HEK293T (cell line): Measurements from ENCODE around the gene LTBP1.

Experiments used
- CTCF ChIA-PET: fragments of 350-600 bp; formaldehyde crosslinking; extraction: SDS; loops from one replicate; lab custom pipeline; 2021; ENCODE audit warnings: antibody characterized with exemption, inconsistent platforms; lab: Yijun Ruan, JAX
- POLR2A ChIA-PET: fragments of 350-600 bp; formaldehyde crosslinking; extraction: SDS; loops from one replicate; lab custom pipeline; 2020; ENCODE audit warnings: antibody characterized with exemption, inconsistent platforms; lab: Yijun Ruan, JAX
- DNase-seq: peaks from one replicate; pipeline ENCODE4 v3.0.0; 2012; ENCODE audit warnings: mixed read lengths; ENCODE audit errors: extremely low spot score
- ARNT ChIP-seq: fragments of 450-650 bp; IDR thresholded peaks from 2 replicates; pipeline ENCODE4 v1.6.1; 2017; ENCODE audit warnings: mild to moderate bottlenecking
- BHLHE40 ChIP-seq: fragments of 450-650 bp; IDR thresholded peaks from 2 replicates; pipeline ENCODE4 v1.6.1; 2016; ENCODE audit warnings: mild to moderate bottlenecking, moderate library complexity, borderline replicate concordance
- CTBP1 ChIP-seq: fragments of 450-650 bp; IDR thresholded peaks from 2 replicates; pipeline ENCODE4 v1.6.1; 2016; ENCODE audit warnings: borderline replicate concordance
- ELF4 ChIP-seq: fragments of 450-650 bp; IDR thresholded peaks from 2 replicates; pipeline ENCODE4 v1.6.1; 2017; ENCODE audit warnings: antibody characterized with exemption
- FOXK2 ChIP-seq: fragments of 450-650 bp; IDR thresholded peaks from 2 replicates; pipeline ENCODE4 v1.6.1; 2016; ENCODE audit warnings: mild to moderate bottlenecking
- FOXM1 ChIP-seq: fragments of 450-650 bp; IDR thresholded peaks from 2 replicates; pipeline ENCODE4 v1.6.1; 2017; ENCODE audit warnings: mild to moderate bottlenecking, borderline replicate concordance
- HDGF ChIP-seq: fragments of 450-650 bp; IDR thresholded peaks from 2 replicates; pipeline ENCODE4 v1.6.1; 2017; ENCODE audit warnings: antibody characterized with exemption, borderline replicate concordance
- L3MBTL2 ChIP-seq: fragments of 450-650 bp; conservative IDR thresholded peaks from 2 replicates; pipeline ENCODE4 v1.6.1; 2016; ENCODE audit warnings: mild to moderate bottlenecking
- LEF1 ChIP-seq: fragments of 450-650 bp; IDR thresholded peaks from 2 replicates; pipeline ENCODE4 v1.6.1; 2017; ENCODE audit warnings: mild to moderate bottlenecking, borderline replicate concordance
- NFRKB ChIP-seq: fragments of 450-650 bp; IDR thresholded peaks from 2 replicates; pipeline ENCODE4 v1.6.1; 2016; ENCODE audit warnings: mild to moderate bottlenecking, moderate library complexity
- SP1 ChIP-seq: fragments of 450-650 bp; IDR thresholded peaks from 2 replicates; pipeline ENCODE4 v1.6.1; 2017
- SUZ12 ChIP-seq: fragments of 450-650 bp; IDR thresholded peaks from 2 replicates; pipeline ENCODE4 v1.6.1; 2016; ENCODE audit warnings: mild to moderate bottlenecking
- TARDBP ChIP-seq: fragments of 450-650 bp; IDR thresholded peaks from 2 replicates; pipeline ENCODE4 v1.6.1; 2016
- ZNF384 ChIP-seq: fragments of 450-650 bp; IDR thresholded peaks from 2 replicates; pipeline ENCODE4 v1.6.1; 2016
- TF ChIP-seq, protein P1 (sequence below): fragments of 450-650 bp; IDR thresholded peaks from 2 replicates; pipeline ENCODE4 v1.6.1; 2016

Gene LTBP1

DNA sequence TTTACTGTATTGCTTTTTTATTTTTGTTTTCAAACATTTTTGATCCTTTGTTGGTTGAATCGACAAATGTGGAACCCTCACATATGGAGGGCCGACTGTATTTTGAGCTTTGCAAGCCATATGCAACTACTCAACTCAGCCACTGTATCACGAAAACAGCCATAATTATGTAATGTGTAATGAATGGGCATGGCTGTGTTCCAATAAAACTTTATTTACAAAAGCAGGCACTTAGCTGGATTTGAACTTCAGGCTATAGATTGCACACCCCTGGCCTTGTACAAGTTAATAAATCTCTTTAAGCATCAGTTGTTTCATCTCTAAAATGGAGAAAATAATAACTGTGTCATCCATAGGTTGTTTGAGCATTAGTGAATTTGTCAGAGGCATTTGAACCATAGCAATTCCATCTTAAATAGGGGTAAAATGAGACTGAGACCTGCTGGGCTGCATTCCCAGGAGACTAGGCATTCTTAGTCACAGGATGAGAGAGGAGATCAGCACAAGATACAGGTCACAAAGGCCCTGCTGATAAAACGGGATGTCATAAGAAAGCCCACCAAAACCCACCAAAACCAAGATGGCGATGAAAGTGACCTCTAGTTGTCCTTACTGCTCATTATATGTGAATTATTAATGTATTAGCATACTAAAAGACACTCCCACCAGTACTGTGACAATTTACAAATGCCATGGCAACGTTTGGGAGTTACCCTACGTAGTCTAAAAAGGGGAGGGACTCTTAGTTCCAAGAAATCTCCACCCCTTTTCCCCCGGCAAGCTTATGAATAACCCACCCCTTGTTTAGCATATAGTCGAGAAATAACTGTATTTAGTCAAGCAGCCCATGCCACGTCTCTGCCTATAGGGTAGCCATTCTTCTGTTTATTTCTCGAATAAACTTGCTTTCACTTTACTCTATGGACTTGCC is 13.7 kb upstream of the LTBP1 start:
- ChIA-PET CTCF (no interaction called here), POLR2A (interaction anchor here (0.8 kb wide), 1 partner anchor 14 kb away, joined by 3 read pairs; no protein-coding TSS in a partner anchor)
- DNase-seq: no peak
- no peak for TF ChIP-seq SP1
- TF ChIP-seq FOXM1: no peak
- no peak for TF ChIP-seq L3MBTL2
- no peak for TF ChIP-seq FOXK2
- no peak for TF ChIP-seq SUZ12
- TF ChIP-seq, protein P1, sequence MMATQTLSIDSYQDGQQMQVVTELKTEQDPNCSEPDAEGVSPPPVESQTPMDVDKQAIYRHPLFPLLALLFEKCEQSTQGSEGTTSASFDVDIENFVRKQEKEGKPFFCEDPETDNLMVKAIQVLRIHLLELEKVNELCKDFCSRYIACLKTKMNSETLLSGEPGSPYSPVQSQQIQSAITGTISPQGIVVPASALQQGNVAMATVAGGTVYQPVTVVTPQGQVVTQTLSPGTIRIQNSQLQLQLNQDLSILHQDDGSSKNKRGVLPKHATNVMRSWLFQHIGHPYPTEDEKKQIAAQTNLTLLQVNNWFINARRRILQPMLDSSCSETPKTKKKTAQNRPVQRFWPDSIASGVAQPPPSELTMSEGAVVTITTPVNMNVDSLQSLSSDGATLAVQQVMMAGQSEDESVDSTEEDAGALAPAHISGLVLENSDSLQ: no peak

- DNase-seq: no peak
- TF ChIP-seq L3MBTL2 (no peak), BHLHE40 (no peak), FOXK2 (no peak), SP1 (no peak), ARNT (no peak), ZNF384 (no peak), HDGF (no peak), TARDBP (no peak), SUZ12 (no peak), CTBP1 (no peak), LEF1 (no peak), ELF4 (no peak)
- TF ChIP-seq, protein P1: no peak
- ChIA-PET CTCF (no interaction called here), POLR2A (interaction anchor here (0.8 kb wide), 1 partner anchor 14 kb away, joined by 3 read pairs; no protein-coding TSS in a partner anchor)
These were observed 13.0 kb upstream of the LTBP1 start for GRCh38 chr2:32933756-32934095.

DNA sequence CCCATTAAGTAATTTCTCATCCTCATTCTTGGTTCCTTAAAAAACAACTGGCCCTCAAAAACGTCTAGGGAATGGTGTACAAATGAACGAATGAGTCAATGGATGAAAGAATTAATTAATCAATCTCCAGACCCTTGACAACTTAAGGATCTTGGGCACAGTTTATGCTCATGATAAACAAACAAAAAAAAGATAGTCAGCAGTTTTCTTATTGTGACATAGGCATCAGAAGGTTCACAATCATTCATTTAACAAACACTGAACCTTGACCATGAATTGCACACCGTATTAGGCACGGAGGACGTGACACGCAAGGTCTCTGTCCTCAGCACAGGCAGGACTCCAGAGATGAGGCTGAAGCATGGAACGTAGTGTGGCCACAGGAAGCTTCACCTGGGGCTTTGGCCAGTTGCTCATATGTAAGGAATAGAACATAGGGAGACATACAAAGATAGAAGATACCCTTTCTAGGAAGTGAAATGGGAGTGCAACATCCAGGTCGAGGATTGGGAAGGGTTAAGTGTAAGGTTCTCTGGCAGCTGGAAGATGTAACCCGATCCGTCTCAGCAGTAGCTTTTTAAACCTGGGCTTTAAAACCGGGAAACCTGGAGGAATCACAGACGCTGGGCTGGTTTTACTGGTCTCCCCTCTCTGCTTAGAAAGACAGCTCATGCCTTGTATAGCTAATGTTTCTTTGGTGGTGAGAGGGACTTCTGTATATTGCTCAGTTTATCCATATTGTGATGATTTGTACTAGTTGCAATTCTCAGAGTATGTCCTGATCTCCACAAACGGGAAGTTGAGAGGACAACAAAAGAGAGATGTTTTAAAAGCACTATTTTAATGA is 8.9 kb upstream of the LTBP1 start:
- peak; percentile 36 for DNase-seq
- ChIA-PET POLR2A (no interaction called here), CTCF (no interaction called here)
- no peak for TF ChIP-seq L3MBTL2

GRCh38 chr2:32938934-32939333 is 7.8 kb upstream of the LTBP1 start:
- ChIA-PET CTCF (no interaction called here), POLR2A (no interaction called here)
- DNase-seq: no peak
- no peak for TF ChIP-seq ZNF384
- peak; percentile 61 for TF ChIP-seq ELF4

- no peak for DNase-seq
- no peak for TF ChIP-seq ARNT
- TF ChIP-seq FOXK2: no peak
- TF ChIP-seq L3MBTL2: no peak
- TF ChIP-seq ZNF384: no peak
- no peak for TF ChIP-seq NFRKB
- no peak for TF ChIP-seq HDGF
- no peak for TF ChIP-seq FOXM1
- TF ChIP-seq SP1: no peak
- TF ChIP-seq, protein P1: no peak
- TF ChIP-seq CTBP1: no peak
- TF ChIP-seq ELF4: no peak
- TF ChIP-seq SUZ12: no peak
- CTCF ChIA-PET: no interaction called here
- POLR2A ChIA-PET: no interaction called here
These were observed 6.3 kb upstream of the LTBP1 start for GRCh38 chr2:32940316-32940997.

DNA sequence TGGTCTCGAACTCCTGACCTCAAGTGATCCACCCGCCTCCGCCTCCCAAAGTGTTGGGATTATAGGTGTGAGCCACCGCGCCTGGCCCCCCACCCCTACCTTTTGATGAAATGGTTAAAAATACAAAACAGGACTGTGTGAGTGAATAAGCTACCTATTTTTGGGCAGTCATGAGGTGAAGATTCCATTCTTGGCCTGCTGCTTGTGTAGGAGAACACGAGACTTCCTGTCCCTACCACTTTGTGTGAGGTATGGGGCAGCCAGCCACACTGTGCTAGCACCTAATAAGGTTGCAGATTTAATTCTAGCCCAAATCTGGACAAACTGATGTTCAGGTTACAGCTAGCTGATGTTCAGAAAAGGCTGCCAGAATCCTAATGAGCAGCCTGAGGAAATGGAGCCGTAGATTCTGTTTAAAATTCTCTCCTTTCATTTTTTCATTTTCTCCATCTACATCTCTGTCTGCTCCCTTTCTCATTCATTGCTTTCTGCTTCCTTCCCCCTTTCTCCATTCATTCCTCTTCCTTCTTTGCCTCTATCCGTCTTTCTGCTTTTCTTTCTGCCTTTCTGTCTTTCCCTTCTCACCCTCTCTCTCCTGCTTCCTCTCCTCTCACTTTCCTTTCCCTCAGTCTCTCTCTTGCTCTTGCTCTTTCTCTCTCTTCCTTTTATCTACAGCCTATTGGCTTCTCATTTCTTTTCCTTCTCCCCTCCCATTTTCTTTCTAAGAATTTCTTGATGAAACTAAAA is 4.6 kb upstream of the LTBP1 start:
- ChIA-PET CTCF (interaction anchor here (0.6 kb wide), 1 partner anchor 294 kb away, joined by 4 read pairs; no protein-coding TSS in a partner anchor), POLR2A (no interaction called here)
- DNase-seq: no peak
- TF ChIP-seq ZNF384: no peak
- no peak for TF ChIP-seq CTBP1
- TF ChIP-seq, protein P1: no peak
- no peak for TF ChIP-seq ELF4
- no peak for TF ChIP-seq FOXK2
- TF ChIP-seq SP1: no peak
- no peak for TF ChIP-seq BHLHE40
- TF ChIP-seq LEF1: no peak
- TF ChIP-seq TARDBP: no peak
